ENCODE measurements around the gene ZFPL1. TPM values are rescaled to one million over a fixed set of nuclear protein-coding genes. Genes with fewer than 3 reads are reported as not detected.

ZFPL1 gene
- total and polyA plus RNA-seq, 9 of the 15 experiments (the other 6 are each of a cell fraction or from before 2014, with no cell fraction given), result 3.7 to 37.5 (median 22.7) TPM

DNA sequence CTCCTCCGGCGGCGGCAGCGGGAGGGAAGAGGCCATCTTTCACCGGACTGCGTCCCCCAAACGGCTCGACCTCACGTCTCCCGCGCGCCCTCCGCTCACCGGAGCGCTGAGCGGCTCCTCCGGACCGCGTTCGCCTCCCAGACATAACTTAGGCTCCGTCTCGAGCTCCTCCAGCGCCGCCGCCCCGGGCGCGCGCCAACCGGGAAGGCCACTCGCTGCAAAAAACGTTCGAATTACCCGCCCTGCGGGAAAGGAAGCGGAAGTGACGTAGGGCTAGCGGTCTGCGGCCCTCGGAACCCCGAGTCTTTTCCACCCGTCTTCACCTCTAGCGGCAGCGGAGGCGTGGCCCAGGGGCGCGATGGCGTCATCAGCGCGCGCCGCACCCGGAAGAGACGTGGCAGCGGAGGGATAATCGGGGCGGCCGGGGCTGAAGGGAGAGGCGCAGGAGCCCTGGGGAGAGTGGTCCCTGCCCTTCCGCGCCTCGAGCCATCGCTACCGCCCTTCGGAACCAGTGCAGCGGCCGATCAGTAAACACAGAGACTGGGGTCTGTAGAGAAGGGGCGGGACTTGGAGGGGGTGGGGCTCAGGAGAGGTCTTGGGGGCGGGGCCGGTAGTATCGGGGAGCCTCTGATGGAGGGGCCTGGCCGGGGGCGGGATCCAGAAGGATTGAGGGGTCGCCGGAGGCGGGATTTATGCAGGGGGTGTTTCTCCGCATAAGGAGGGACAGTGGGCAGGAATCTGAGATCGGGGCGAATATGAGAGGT, at the start of gene ZFPL1, which contains the start of gene CDCA5 (continued):
- TF ChIP-seq XRCC4 (IDR thresholded peaks at IDR 0.05; ENCODE audit: extremely low read depth, insufficient read depth, insufficient read length), result no peak
- TF ChIP-seq LCOR (CRISPR knock-in tag; IDR thresholded peaks at IDR 0.05), result peak; percentile 46; the same call in 1 of the 2 replicates
- TF ChIP-seq, protein P1, sequence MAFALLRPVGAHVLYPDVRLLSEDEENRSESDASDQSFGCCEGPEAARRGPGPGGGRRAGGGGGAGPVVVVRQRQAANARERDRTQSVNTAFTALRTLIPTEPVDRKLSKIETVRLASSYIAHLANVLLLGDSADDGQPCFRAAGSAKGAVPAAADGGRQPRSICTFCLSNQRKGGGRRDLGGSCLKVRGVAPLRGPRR (CRISPR knock-in tag; IDR thresholded peaks at IDR 0.05), result no peak
- TF ChIP-seq CSDE1 (IDR thresholded peaks at IDR 0.05), result peak in 1 of 2 experiments; percentile 88; a peak in 2 of 4 replicates
- no peak for TF ChIP-seq STAT5B (CRISPR knock-in tag; IDR thresholded peaks at IDR 0.05)
- peak; percentile 89 for TF ChIP-seq HMGN3 (IDR thresholded peaks at IDR 0.05; ENCODE audit: borderline replicate concordance, extremely low read depth, insufficient read length, low read depth, low read length)
- 0 out of 4 replicates have a peak, but pooled peaks of 1 of the 2 experiments have one; percentile 43 for TF ChIP-seq TRIM24 (IDR thresholded peaks at IDR 0.05)
- TF ChIP-seq, protein P2, sequence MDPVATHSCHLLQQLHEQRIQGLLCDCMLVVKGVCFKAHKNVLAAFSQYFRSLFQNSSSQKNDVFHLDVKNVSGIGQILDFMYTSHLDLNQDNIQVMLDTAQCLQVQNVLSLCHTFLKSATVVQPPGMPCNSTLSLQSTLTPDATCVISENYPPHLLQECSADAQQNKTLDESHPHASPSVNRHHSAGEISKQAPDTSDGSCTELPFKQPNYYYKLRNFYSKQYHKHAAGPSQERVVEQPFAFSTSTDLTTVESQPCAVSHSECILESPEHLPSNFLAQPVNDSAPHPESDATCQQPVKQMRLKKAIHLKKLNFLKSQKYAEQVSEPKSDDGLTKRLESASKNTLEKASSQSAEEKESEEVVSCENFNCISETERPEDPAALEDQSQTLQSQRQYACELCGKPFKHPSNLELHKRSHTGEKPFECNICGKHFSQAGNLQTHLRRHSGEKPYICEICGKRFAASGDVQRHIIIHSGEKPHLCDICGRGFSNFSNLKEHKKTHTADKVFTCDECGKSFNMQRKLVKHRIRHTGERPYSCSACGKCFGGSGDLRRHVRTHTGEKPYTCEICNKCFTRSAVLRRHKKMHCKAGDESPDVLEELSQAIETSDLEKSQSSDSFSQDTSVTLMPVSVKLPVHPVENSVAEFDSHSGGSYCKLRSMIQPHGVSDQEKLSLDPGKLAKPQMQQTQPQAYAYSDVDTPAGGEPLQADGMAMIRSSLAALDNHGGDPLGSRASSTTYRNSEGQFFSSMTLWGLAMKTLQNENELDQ (CRISPR knock-in tag; IDR thresholded peaks at IDR 0.05; ENCODE audit: borderline replicate concordance), result no peak
- peak; percentile 99 for TF ChIP-seq SAP30 (IDR thresholded peaks at IDR 0.05; ENCODE audit: borderline replicate concordance, insufficient read depth, low read depth, low read length, poor library complexity, severe bottlenecking)
- TF ChIP-seq, protein P3, sequence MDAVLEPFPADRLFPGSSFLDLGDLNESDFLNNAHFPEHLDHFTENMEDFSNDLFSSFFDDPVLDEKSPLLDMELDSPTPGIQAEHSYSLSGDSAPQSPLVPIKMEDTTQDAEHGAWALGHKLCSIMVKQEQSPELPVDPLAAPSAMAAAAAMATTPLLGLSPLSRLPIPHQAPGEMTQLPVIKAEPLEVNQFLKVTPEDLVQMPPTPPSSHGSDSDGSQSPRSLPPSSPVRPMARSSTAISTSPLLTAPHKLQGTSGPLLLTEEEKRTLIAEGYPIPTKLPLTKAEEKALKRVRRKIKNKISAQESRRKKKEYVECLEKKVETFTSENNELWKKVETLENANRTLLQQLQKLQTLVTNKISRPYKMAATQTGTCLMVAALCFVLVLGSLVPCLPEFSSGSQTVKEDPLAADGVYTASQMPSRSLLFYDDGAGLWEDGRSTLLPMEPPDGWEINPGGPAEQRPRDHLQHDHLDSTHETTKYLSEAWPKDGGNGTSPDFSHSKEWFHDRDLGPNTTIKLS (IDR thresholded peaks at IDR 0.05; ENCODE audit: borderline replicate concordance, low read depth), result peak; percentile 100
- TF ChIP-seq, protein P4, sequence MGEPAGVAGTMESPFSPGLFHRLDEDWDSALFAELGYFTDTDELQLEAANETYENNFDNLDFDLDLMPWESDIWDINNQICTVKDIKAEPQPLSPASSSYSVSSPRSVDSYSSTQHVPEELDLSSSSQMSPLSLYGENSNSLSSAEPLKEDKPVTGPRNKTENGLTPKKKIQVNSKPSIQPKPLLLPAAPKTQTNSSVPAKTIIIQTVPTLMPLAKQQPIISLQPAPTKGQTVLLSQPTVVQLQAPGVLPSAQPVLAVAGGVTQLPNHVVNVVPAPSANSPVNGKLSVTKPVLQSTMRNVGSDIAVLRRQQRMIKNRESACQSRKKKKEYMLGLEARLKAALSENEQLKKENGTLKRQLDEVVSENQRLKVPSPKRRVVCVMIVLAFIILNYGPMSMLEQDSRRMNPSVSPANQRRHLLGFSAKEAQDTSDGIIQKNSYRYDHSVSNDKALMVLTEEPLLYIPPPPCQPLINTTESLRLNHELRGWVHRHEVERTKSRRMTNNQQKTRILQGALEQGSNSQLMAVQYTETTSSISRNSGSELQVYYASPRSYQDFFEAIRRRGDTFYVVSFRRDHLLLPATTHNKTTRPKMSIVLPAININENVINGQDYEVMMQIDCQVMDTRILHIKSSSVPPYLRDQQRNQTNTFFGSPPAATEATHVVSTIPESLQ (CRISPR knock-in tag; IDR thresholded peaks at IDR 0.05), result peak; percentile 97
- TF ChIP-seq ZNF212 (CRISPR knock-in tag; IDR thresholded peaks at IDR 0.05), result 0 out of 2 replicates have a peak, but pooled peaks have one; percentile 55
- TF ChIP-seq CBFA2T2 (conservative IDR thresholded peaks at IDR 0.05), result no peak
- TF ChIP-seq, protein P5, sequence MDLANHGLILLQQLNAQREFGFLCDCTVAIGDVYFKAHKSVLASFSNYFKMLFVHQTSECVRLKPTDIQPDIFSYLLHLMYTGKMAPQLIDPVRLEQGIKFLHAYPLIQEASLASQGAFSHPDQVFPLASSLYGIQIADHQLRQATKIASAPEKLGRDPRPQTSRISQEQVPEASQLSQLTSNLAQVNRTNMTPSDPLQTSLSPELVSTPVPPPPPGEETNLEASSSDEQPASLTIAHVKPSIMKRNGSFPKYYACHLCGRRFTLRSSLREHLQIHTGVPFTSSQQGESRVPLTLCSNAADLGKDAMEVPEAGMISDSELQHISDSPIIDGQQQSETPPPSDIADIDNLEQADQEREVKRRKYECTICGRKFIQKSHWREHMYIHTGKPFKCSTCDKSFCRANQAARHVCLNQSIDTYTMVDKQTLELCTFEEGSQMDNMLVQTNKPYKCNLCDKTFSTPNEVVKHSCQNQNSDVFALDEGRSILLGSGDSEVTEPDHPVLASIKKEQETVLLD (IDR thresholded peaks at IDR 0.05), result 0 out of 2 replicates have a peak, but pooled peaks have one; percentile 18
- no peak for TF ChIP-seq PHB2 (IDR thresholded peaks at IDR 0.05; ENCODE audit: low read depth)
- TF ChIP-seq, protein P6, sequence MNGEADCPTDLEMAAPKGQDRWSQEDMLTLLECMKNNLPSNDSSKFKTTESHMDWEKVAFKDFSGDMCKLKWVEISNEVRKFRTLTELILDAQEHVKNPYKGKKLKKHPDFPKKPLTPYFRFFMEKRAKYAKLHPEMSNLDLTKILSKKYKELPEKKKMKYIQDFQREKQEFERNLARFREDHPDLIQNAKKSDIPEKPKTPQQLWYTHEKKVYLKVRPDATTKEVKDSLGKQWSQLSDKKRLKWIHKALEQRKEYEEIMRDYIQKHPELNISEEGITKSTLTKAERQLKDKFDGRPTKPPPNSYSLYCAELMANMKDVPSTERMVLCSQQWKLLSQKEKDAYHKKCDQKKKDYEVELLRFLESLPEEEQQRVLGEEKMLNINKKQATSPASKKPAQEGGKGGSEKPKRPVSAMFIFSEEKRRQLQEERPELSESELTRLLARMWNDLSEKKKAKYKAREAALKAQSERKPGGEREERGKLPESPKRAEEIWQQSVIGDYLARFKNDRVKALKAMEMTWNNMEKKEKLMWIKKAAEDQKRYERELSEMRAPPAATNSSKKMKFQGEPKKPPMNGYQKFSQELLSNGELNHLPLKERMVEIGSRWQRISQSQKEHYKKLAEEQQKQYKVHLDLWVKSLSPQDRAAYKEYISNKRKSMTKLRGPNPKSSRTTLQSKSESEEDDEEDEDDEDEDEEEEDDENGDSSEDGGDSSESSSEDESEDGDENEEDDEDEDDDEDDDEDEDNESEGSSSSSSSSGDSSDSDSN (IDR thresholded peaks at IDR 0.05; ENCODE audit: borderline replicate concordance in 1 of 2, low read depth in 2 of 2, low read length in 2 of 2), result no peak

All from K562 (cell line).